Prostate gland (tissue), 2 donors: ENCODE data around the gene KCND3.

Experiments
- CTCF ChIP-seq, 4 experiments: fragments of 200-600 bp in 2 of 4; fragments of 450-650 bp in 2 of 4; sonication (generic) in 2 of 4; IDR thresholded peaks; 1 replicate in 3 of 4; 2 replicates in 1 of 4; pipeline ENCODE4 v1.5.1; 2016 to 2019; ENCODE audit warnings: antibody characterized with exemption in 4 of 4, mild to moderate bottlenecking in 2 of 4, moderate library complexity in 2 of 4
- POLR2A ChIP-seq: fragments of 450-650 bp; IDR thresholded peaks from one replicate; pipeline ENCODE4 v1.6.1; 2016; ENCODE audit warnings: antibody characterized with exemption, mild to moderate bottlenecking
- POLR2AphosphoS5 ChIP-seq: sonication (generic); formaldehyde crosslinking; IDR thresholded peaks from one replicate; pipeline ENCODE4 v1.6.1; 2017; ENCODE audit warnings: antibody characterized with exemption

GRCh38 chr1:111983500-111983899, 6.0 kb downstream of the KCND3 start:
- TF ChIP-seq CTCF (IDR thresholded peaks at IDR 0.05): no peak
- no peak for TF ChIP-seq POLR2AphosphoS5
- TF ChIP-seq POLR2A: no peak
